Fibroblast of mammary gland (primary cell): ENCODE measurements around the gene SLAMF1.

Source experiments
- DNase-seq: peaks from one replicate; pipeline ENCODE4 v3.0.0-alpha.2; 2010; ENCODE audit warnings: low read depth
- H3K4me3 ChIP-seq: 2 replicates; pipeline ENCODE4 v1.5.1; 2011; ENCODE audit warnings: low read depth, mild to moderate bottlenecking, low read length, moderate library complexity; ENCODE audit not compliant: control insufficient read depth
- TF ChIP-seq, protein P1 (sequence below): conservative IDR thresholded peaks from 2 replicates; pipeline ENCODE4 v1.5.1; 2011; ENCODE audit warnings: low read depth, low read length, inconsistent platforms; ENCODE audit not compliant: control insufficient read depth, insufficient read depth

The SLAMF1 gene

DNA sequence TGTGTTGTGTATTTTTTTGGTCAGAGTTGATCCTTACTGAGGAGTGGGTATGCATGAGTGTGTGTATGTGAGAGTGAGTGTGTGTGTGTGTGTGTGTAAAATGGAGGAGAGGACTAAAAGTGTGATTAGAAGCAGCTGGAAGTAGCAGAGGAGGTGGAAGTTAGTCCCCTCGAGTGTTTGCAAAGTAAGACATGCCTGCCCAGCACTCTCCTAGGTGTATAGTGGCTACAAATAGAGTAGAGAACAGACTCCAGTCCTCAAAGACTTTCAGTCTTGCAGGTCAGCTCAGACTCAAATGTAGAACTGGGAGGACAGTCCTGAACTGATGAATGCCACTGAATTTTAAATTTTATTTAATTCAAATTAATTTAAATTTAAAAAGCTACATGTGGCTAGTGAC lies 28.5 kb downstream of the SLAMF1 start:
- DNase-seq, result no peak
- TF ChIP-seq, protein P1, sequence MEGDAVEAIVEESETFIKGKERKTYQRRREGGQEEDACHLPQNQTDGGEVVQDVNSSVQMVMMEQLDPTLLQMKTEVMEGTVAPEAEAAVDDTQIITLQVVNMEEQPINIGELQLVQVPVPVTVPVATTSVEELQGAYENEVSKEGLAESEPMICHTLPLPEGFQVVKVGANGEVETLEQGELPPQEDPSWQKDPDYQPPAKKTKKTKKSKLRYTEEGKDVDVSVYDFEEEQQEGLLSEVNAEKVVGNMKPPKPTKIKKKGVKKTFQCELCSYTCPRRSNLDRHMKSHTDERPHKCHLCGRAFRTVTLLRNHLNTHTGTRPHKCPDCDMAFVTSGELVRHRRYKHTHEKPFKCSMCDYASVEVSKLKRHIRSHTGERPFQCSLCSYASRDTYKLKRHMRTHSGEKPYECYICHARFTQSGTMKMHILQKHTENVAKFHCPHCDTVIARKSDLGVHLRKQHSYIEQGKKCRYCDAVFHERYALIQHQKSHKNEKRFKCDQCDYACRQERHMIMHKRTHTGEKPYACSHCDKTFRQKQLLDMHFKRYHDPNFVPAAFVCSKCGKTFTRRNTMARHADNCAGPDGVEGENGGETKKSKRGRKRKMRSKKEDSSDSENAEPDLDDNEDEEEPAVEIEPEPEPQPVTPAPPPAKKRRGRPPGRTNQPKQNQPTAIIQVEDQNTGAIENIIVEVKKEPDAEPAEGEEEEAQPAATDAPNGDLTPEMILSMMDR, result no peak
- H3K4me3 ChIP-seq, result no peak overlapping the region

DNA sequence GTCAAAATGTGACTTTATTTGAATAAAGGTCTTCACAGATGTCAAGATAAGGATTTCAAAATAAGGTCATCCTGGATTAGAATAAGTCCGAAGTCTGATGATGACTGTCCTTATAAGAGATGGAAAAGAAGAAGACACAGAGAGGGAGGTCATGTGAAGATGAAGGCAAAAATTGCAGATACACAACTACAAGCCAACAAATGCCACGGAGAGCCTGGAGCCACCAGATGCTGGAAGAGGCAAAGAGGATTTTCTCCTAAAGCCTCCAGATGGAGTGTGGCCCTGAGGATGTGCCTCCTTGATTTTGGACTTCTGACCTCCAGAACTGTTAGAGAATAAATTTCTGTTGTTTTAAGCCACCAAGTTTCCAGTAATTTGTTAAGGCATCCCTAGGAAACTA lies 31.2 kb downstream of the SLAMF1 start:
- DNase-seq, result no peak
- TF ChIP-seq, protein P1, result no peak

DNA sequence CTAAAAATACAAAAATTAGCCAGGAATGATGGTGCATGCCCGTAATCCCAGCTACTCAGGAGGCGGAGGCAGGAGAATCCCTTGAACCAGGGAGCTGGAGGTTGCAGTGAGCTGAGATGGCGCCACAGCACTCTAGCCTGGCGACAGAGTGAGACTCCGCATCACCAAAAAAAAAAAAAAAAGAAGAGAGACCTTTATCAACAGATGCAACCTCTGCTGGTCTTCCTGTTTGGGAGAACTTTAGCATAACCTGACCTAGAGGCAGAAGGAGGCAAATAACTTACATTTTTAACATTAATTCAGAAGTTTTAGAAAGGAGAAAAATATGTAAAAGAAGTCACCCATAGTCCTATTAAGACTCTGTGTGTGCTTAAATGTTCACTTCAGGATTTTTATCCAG lies 32.4 kb downstream of the SLAMF1 start:
- TF ChIP-seq, protein P1, result no peak
- no peak for DNase-seq
- no peak overlapping the region for H3K4me3 ChIP-seq

More for the DNA sequence above, 31.2 kb downstream of the SLAMF1 start:
- no peak overlapping the region for H3K4me3 ChIP-seq

DNA sequence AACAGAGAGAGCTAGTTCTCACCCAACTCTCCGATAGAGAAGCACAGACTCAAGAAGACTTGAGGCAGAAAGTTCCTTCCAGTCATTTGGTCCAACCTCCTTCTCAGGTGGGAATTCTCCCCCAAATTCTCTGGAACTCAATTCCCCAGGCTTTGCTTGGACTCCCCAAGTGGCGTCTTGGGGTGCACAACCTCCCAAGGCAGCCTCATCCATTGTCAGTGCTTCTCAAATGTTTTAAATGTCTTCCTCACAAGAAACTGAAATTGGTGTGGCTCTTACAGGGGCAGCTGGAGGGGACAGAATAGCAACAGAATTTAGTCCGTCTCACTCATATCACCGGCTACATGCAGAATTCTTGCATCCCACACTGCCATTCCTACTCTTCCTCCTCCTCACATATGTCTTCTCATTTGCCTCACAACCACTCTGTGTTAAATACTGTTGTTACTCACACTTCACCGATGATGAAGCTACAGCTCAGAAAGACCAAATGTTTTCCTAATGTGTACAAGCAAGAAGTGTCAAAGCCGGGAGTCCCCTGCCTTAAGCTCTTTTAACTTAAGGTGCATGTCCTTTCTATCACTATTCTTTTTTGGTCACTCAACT lies 34.1 kb downstream of the SLAMF1 start:
- TF ChIP-seq, protein P1, result no peak
- no peak overlapping the region for H3K4me3 ChIP-seq

DNA sequence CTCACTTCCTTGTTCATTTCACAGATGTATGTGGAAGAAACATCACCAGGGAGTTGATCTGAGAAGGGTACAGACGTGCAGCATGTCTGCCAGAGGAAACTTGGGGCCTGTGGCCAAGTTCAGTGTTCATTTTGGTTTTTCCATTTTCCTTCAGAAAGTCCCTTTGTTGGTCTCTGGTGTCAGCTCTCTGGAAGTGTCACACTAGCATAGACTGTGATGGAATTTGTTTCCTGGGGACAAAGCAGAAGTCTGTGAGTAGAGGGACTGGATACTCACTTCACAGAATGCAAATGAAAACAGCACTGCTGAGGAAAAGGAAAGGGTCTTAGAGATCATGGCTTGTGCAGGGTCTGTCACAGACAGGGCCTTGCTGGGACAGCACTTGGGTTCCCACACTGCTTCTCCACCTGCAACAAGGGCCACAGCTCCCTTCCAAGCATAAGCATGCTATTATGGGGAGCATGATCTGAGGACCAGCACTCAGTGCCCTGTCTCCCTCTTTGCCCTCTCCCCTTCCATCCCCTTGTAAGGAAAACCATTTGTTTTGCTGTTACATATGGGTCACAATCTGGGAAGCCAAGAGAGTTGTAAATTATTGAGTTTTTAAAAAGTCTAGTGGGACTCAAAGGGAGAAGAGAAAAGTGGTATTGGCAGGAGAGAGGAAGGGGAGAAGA lies 36.1 kb downstream of the SLAMF1 start:
- no peak overlapping the region for H3K4me3 ChIP-seq
- DNase-seq, result no peak
- TF ChIP-seq, protein P1, result no peak

More for the DNA sequence above, 34.1 kb downstream of the SLAMF1 start:
- no peak for DNase-seq

DNA sequence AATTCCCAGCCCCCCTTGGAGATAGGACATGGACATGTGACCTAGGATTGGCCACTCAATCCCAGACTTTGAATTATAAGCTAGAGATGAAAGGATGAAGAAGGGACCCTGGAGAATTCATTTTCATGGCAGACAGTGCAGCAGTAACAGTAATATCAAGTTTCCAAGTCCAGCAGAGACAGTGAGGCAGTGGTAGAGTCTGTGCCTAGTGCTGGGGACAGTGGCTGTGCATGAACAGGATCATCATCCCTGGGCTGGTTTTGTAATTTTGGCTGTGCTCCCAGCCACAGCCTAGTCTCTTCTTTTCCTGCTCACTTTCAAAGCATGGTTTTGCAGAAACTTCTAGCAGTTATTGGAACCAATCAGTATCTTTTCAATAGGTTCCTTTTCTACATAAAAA lies 37.9 kb downstream of the SLAMF1 start:
- TF ChIP-seq, protein P1, result no peak
- DNase-seq, result no peak
- H3K4me3 ChIP-seq, result no peak overlapping the region

DNA sequence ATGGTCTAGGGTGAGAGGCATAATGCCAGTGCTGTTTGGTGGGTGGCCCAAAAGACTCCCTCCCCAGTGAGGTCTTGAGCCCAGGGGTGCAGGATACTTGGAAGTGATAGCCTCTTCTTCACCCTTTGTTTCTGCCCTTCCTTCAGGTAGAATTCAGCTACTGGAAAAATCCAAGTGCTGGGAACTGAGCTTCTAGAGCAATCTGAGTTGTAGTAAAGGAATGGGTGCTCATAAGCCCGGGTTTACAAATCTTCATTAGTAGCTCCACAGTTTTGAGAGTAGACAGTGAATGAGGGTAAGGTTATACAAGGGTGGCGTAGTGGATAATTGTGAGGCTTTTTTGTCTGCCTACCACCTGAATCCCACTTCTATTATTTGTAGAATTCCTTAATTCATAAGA lies 38.3 kb downstream of the SLAMF1 start:
- H3K4me3 ChIP-seq, result no peak overlapping the region
- TF ChIP-seq, protein P1, result no peak
- no peak for DNase-seq
